ENCODE results near the gene AUTS2.

AUTS2 gene

DNA sequence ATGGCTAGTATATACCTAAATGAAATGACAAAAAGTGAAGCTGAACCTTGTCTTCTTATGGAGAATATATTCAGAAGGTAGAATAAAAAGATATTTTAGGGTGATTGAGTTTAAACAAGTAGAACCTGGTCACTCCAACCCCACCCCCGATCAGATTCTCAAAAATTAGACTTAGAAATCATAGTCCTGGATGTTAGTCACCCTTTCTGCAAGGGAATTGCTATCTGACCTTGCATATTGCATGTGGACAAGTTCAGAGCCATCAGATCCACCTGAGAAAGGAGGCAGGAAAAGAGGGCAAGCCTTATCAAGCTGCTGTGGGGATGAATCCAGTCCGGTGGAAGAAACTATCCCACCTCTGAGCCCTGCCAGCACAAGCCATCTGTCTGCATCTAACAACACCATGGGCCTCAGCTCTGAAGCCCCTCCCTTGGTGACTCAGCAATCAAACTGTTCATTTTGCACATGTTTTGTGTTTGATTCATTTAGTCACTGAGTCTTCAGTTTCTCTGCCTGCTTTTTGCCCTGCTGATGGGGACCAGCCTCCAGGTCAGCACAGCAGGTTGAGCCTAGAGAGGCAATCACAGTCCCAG lies 727.3 kb downstream of the AUTS2 start:
- no peak for TF ChIP-seq GATA3 (IDR thresholded peaks at IDR 0.05; ENCODE audit: low read depth, low read length)
- no peak for TF ChIP-seq GATA2 (IDR thresholded peaks at IDR 0.05; ENCODE audit: low read depth, low read length)

DNA sequence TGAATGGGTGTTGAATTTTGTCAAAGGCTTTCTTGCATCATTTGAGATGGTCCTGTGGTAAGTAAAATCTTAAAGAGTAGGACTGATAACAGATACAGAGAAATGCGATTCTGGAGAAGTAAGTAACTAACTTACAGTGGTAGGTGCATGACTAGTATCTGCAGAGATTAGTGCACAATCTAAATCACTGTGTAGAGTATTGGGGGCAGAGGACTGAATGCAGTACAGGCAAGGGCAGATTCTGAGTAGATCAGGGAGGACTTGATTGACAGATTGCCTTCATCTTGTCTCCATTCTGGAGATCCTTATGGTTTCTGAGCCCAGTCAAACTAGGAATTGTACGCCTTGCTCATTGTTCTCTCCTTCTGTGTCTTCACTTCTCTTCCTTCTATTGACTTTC lies 736.0 kb downstream of the AUTS2 start:
- TF ChIP-seq GATA3 (IDR thresholded peaks at IDR 0.05; ENCODE audit: low read depth, low read length) = no peak
- no peak for TF ChIP-seq GATA2 (IDR thresholded peaks at IDR 0.05; ENCODE audit: low read depth, low read length)

DNA sequence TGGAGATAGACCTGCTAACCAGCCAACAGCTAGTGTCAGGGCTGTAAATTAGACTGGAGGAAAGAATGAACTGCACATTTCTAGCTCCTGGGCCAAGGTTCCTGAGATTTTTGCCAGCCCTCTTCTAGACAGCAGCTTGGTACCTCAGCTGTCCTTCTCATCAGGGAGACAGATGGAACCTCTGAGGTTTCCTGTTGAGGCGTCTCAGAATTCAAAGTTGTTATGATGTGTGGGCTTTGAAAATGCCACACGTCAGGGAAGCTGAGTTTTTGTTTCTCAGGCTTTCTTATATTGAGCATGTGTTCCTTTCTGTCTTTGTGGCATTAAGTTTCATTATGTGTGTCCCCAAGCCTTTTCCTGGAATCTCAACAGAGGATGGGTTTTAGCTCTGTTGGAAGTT lies 736.6 kb downstream of the AUTS2 start:
- TF ChIP-seq GATA3 (IDR thresholded peaks at IDR 0.05; ENCODE audit: low read depth, low read length) (no peak), GATA2 (IDR thresholded peaks at IDR 0.05; ENCODE audit: low read depth, low read length) (no peak)

DNA sequence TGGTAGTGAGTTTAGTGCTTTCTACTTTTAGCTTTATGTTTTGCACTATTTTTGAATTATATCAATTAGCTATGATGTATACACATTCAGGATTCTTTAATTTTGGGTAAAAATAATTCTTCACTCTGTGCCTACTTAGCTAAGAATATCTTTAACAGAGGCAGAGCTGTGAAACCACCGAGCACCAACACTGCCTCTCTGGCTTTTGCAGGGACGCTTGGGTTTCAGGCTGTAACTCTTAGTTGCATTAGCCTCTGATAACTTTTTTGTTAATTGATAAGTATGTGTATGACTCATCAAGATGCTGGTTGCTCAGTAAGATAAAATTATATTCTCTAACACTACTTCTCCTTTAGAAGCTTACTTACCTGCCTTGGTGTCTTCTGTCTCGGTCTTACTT lies 738.3 kb downstream of the AUTS2 start:
- TF ChIP-seq GATA3 (IDR thresholded peaks at IDR 0.05; ENCODE audit: low read depth, low read length) (no peak), GATA2 (IDR thresholded peaks at IDR 0.05; ENCODE audit: low read depth, low read length) (no peak)

DNA sequence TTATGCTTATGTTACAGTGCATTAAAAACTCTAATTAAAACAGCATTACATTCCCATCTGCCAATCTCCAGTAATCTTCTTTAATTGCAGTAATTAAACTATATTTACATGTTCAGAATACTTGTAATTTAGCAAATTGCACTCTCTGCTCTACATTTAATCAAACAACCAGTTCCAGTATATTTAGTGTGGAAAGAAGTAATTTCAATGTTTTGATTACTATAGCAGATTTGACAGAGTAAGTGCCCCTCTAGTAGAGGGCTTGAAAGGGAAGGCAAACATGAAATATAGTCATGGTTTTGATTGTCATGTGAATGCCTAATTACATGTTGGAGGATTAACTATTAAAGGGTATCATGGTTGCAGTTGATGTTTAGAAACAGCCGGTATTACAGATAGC lies 739.7 kb downstream of the AUTS2 start:
- TF ChIP-seq GATA2 (IDR thresholded peaks at IDR 0.05; ENCODE audit: low read depth, low read length) (no peak), GATA3 (IDR thresholded peaks at IDR 0.05; ENCODE audit: low read depth, low read length) (no peak)

DNA sequence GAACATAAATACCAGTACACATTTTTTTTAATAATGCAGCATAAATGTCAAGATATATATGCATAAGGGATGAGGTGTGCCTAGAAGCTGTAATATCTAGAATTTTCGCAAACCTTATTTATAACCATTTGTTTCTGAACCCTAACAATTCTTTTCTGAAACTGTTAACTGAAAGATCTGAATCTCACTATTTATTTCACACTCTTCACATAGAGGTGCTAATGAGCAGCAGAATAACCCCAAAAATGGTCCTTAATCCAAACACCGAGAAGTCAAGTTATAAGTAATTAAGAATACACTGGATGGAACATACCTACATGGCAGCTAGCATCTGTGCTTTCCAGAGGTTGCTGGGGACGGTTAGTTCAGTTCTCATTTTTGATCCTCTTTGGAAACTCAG lies 742.0 kb downstream of the AUTS2 start:
- TF ChIP-seq GATA2 (IDR thresholded peaks at IDR 0.05; ENCODE audit: low read depth, low read length) (no peak), GATA3 (IDR thresholded peaks at IDR 0.05; ENCODE audit: low read depth, low read length) (no peak)

DNA sequence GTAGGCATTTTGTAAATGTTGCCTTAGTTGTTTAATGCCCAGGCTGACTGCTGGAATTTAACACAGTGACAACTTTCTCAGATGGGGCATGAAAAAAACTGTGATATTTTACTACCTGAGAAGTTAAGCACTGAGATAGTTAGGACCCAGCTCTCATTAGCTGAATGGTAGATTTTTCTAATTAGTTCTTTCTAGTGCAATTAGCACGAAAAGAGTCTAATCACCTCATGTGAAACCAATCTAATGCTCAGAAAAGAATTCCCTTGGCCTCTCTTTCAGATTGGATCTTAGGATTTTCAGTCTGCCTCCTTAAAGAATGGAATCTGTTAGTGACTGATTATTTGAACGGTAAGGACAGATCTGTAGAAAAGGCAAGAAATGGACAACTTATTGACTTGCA lies 743.2 kb downstream of the AUTS2 start:
- TF ChIP-seq GATA2 (IDR thresholded peaks at IDR 0.05; ENCODE audit: low read depth, low read length) (no peak), GATA3 (IDR thresholded peaks at IDR 0.05; ENCODE audit: low read depth, low read length) (no peak)

DNA sequence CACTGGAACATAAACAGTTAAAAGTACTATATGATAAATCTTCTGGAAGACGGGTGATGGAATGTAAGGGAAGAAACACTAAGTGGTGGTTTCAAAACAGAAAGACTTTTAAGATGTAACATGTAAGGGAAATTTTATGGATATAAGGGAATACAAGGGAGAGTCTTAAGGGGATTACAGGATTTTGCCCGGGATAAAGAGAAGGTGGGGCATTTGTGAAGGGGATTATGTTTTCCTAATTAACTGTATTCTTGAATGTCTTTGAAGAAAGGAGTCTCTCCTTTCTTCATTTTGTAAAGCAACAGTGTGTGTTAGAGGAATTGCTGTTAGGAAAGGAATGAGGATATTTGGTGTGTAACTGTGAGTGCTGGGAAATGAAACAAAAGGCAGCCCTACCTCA lies 745.2 kb downstream of the AUTS2 start:
- TF ChIP-seq GATA3 (IDR thresholded peaks at IDR 0.05; ENCODE audit: low read depth, low read length) (no peak), GATA2 (IDR thresholded peaks at IDR 0.05; ENCODE audit: low read depth, low read length) (no peak)

DNA sequence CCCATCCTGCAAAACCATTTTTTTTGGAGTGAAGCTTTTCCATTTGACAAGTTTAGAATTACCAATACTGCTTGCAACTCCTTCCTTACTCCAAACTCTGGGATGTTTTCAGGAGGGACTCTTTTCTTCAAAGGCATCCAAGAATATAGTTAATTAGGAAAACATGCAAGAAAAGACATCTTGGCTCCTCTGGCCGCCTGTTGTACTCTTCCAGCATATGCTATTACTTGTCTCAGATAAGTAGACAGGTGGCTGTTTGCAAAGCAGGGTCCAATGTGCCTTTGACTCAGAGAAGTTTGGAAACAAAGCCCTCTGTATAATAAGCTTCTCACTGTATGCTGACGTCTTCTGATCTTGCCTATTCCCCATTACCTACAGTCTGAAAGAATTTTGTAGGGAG lies 746.5 kb downstream of the AUTS2 start:
- TF ChIP-seq GATA3 (IDR thresholded peaks at IDR 0.05; ENCODE audit: low read depth, low read length) (no peak), GATA2 (IDR thresholded peaks at IDR 0.05; ENCODE audit: low read depth, low read length) (no peak)

DNA sequence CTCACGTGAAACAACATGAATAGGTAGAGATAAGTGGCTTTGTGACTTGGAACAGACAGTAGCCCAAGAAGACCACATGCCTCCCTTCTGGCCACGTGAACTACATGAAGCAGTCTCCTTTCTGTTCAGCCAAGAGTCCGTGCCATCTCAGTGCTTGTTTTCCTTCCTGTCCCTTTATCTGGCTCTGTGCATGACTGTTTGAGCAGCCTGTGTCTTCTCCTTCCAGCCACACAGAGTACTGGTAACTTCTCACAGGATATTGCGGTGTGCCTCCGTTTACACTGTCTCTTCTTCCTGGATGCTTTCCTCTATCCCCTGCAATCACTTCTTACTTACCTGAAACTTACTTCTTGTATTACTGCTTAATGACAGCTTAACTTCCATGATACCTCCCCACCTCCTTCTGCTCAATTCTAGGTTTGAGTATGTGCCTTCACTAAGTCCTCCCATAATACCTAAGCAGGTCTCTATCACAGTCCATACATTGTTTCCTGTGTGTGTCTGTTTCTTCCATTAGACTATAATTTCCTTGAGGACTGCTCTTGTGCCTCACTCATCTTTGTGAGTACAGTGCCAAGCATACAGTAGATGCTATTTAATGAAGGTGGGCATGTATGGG lies 748.7 kb downstream of the AUTS2 start:
- TF ChIP-seq GATA2 (IDR thresholded peaks at IDR 0.05; ENCODE audit: low read depth, low read length) (no peak), GATA3 (IDR thresholded peaks at IDR 0.05; ENCODE audit: low read depth, low read length) (no peak)

DNA sequence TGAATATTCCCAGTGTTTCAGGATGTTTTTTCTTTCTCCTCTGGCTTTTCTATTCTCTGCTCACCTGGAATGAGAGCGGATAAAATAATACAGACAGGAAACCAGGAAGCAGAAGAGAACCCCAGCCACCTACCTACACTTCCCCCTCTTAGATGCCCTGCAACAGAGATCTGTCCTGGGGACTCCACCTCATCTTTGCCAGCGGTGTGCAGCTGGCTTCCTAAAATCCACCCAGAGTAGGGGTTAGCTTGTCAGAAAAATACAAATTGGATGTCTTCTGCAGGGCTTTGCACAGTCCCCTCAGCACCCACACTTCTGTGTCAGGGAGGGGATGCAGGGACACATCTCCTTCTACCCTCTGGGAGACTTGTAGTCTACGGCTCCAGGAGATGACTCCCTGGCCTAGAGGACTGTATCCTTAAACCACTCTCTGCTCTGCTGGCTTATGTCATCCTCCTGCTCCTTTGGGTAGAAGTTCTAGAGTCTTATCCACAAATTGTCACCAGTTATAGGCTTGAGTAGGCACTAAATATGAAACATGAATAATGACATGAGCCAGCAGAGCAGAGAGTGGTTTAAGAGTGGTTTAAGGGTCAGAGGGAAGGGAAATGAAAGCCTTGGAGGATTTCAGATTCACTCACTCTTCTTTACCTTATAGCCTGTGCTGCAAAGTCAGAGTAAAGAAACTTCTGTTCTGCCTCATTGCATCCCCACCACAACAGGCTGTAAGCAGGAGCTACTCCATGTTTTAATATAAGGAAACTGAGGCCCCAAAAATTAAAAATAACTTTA lies 749.4 kb downstream of the AUTS2 start:
- no peak for TF ChIP-seq GATA3 (IDR thresholded peaks at IDR 0.05; ENCODE audit: low read depth, low read length)
- TF ChIP-seq GATA2 (IDR thresholded peaks at IDR 0.05; ENCODE audit: low read depth, low read length) = no peak

DNA sequence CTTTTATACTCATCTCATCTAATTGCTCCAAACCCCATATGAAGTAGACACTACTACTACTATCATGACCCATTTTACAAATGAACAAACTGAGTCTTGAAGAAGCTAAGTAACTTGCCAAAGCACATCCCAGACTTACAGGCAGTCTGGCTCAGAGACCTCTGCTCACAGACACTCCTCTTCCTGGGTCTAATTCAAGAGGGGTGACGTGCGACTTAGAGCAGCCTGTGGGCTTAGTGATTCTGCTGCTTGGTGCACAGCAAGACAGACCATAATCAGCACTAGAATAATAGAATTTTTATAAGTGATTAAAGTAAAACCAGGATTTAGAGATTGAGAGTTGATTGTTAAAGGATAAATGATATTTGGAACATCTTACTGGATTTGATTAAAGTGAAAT lies 750.8 kb downstream of the AUTS2 start:
- TF ChIP-seq GATA2 (IDR thresholded peaks at IDR 0.05; ENCODE audit: low read depth, low read length) = no peak
- TF ChIP-seq GATA3 (IDR thresholded peaks at IDR 0.05; ENCODE audit: low read depth, low read length) = no peak

DNA sequence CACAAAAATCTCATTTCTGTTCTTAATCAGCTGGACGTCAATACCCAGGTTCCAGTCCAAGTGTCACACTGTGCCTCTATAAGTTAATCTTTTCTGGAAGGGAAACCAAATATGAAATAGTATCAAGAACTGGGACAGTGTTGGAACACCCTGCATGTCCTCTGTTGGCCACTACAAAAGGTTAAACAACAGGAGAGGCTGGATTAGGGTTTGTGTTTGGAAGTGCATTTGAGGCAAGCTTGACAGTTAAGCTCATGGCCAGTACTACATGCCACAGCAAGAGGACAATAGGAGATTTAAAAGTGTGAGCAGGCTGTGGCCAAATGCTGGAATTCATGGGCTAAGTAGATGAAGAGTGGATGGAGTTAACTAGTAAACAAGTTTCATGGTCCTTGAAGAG lies 751.5 kb downstream of the AUTS2 start:
- TF ChIP-seq GATA3 (IDR thresholded peaks at IDR 0.05; ENCODE audit: low read depth, low read length) (no peak), GATA2 (IDR thresholded peaks at IDR 0.05; ENCODE audit: low read depth, low read length) (no peak)

DNA sequence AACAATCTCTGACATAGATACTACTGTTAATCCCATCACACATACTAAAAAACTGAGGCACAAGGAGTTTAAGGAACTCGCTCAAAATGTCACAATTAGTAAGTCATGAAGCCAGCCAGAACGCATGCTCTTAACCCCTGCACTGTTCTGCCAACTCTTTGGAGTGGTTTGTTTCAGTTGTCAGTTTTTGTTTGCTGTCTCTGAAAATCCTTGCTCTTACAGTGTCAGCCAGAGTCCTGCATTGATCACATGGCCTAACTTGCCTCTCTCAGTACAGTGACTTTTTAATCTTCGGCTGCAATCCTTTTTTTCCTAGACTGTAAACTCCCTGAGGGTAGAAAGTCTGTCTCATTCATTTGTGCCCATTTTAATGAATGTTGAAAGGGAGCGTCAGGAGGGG lies 753.8 kb downstream of the AUTS2 start:
- TF ChIP-seq GATA2 (IDR thresholded peaks at IDR 0.05; ENCODE audit: low read depth, low read length) (no peak), GATA3 (IDR thresholded peaks at IDR 0.05; ENCODE audit: low read depth, low read length) (no peak)

DNA sequence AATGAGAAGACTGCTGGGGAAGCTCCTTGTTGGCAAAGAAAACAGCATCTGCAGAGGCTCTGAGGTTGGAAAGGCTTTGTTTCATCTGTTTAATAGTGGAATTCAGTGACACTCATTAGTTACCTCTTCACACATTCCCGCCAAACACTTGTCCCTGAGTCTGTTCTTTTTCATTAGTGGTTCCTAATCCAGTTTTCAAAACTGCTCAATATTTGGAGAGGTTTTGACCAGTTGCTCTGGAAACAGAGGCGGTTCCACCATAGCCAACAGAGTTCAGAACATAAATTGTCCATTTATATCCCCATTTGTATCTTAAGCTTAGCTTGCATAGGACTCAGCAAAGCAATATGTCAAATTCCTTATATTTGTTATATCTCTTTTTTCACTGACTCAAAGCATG lies 754.6 kb downstream of the AUTS2 start:
- TF ChIP-seq GATA3 (IDR thresholded peaks at IDR 0.05; ENCODE audit: low read depth, low read length) = no peak
- no peak for TF ChIP-seq GATA2 (IDR thresholded peaks at IDR 0.05; ENCODE audit: low read depth, low read length)
